ENCODE measurements around the gene DCTN2. TPM values are rescaled to one million over a fixed set of nuclear protein-coding genes. Genes with fewer than 3 reads are reported as not detected.
A peak's percentile ranks its signal among the peaks of the same experiment; 100 is the strongest.
"Not testable (repeated sequence)": the region's sequence is repeated elsewhere in the genome, so short reads cannot be mapped to it uniquely, and the experiment has no call there.

DCTN2 gene
- total and polyA plus RNA-seq, 7 experiments from 2014 or later: 52.1 to 78.8 (median 63.0) TPM

DNA sequence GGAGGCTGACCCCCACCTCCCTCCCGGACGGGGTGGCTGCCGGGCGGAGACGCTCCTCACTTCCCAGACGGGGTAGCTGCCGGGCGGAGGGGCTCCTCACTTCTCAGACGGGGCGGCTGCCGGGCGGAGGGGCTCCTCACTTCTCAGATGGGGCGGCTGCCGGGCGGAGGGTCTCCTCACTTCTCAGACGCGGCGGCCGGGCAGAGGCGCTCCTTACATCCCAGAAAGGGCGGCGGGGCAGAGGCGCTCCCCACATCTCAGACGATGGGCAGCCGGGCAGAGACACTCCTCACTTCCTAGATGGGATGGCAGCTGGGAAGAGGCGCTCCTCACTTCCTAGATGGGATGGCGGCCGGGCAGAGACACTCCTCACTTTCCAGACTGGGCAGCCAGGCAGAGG, 39.2 kb downstream of the DCTN2 start:
- H3K4me1 Mint-ChIP-seq; H3K4me3 Mint-ChIP-seq; ATAC-seq; H3K27me3 Mint-ChIP-seq; intact Hi-C loops (cut with micrococcal nuclease); H3K4me3 ChIP-seq (ENCODE audit: low read length); CTCF ChIA-PET; H3K9me3 Mint-ChIP-seq; H3K27ac ChIP-seq (ENCODE audit: low read depth, low read length); H3K4me1 ChIP-seq (ENCODE audit: control insufficient read depth in 2 of 2, insufficient read depth in 2 of 2, low read length in 2 of 2); H3K27ac Mint-ChIP-seq; DNase-seq; H3K27me3 ChIP-seq (ENCODE audit: control insufficient read depth in 2 of 2, insufficient read depth in 2 of 2, low read length in 2 of 2); POLR2A ChIA-PET; H3K9me3 ChIP-seq (ENCODE audit: control insufficient read depth in 2 of 3, low read length in 3 of 3): not testable (repeated sequence)
- H3K36me3 ChIP-seq (ENCODE audit: control insufficient read depth in 2 of 3, insufficient read depth in 3 of 3, low read length in 3 of 3): peaks cover 11 to 71% (median 21%) of the 10 kb centered on the region in 3 experiments
- peaks cover 0 to 34% (median 23%) of the 10 kb centered on the region in 5 donors for H3K36me3 Mint-ChIP-seq

DNA sequence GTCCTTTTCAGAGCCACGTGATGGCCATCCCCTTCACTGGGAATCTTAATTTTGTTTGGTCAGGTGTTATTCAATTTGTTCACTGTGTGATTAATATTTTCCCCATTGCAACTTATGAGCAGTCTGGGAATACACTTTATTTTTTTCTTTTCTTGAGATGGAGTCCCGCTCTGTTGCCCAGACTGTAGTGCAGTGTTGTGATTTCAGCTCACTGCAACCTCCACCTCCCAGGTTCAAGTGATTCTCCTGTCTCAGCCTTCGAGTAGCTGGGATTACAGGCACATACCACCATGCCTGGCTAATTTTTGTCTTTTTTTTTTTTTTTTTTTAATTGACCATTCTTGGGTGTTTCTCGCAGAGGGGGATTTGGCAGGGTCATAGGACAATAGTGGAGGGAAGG, 40.5 kb downstream of the DCTN2 start:
- H3K27me3 ChIP-seq (ENCODE audit: control insufficient read depth in 2 of 2, insufficient read depth in 2 of 2, low read length in 2 of 2); intact Hi-C loops (cut with micrococcal nuclease); DNase-seq; H3K9me3 ChIP-seq (ENCODE audit: control insufficient read depth in 2 of 3, low read length in 3 of 3); H3K27me3 Mint-ChIP-seq; H3K4me3 ChIP-seq (ENCODE audit: low read length); H3K4me1 ChIP-seq (ENCODE audit: control insufficient read depth in 2 of 2, insufficient read depth in 2 of 2, low read length in 2 of 2); ATAC-seq; H3K4me3 Mint-ChIP-seq; H3K9me3 Mint-ChIP-seq; H3K27ac ChIP-seq (ENCODE audit: low read depth, low read length); H3K4me1 Mint-ChIP-seq: not testable (repeated sequence)
- H3K27ac Mint-ChIP-seq: peak overlapping the region in 1 of 9 donors; percentile 41
- H3K36me3 Mint-ChIP-seq: peaks cover 0 to 30% (median 19%) of the 10 kb centered on the region in 5 donors
- H3K36me3 ChIP-seq (ENCODE audit: control insufficient read depth in 2 of 3, insufficient read depth in 3 of 3, low read length in 3 of 3): peaks cover 10 to 68% (median 14%) of the 10 kb centered on the region in 3 experiments
- CTCF ChIA-PET: interaction anchor here (0.6 kb wide), 1 partner anchor 121 kb away, joined by 3 read pairs; no protein-coding TSS in a partner anchor
- POLR2A ChIA-PET: interaction anchor here (0.6 to 1.4 kb wide), 3 partner anchors 8 to 29 kb away, joined by 3 to 8 read pairs (median 4); no protein-coding TSS in a partner anchor

DNA sequence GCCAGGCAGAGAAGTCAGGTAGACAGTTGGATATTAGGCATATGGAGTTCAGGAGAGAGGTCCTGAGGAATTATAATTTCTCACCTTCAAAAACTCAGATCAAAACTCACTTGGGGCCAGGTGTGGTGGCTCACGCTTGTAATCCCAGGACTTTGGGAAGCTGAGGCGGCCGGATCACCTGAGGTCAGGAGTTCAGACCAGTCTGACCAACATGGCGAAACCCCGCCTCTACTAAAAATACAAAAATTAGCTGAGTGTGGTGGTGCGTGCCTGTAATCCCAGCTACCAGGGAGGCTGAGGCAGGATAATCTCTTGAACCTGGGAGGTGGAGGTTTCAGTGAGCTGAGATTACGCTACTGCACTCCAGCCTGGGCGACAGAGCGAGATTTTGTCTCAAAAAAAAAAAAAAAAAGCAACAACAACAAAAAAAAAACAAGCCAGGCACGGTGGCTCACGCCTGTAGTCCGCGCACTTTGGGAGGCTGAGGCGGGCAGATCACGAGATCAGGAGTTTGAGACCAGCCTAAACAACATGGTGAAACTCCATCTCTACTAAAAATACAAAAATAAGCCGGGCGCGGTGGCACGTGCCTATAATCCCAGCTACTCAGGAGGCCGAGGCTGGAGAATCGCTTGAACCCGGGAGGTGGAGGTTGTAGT, 44.6 kb downstream of the DCTN2 start:
- intact Hi-C loops (cut with micrococcal nuclease); H3K4me3 ChIP-seq (ENCODE audit: low read length); H3K27me3 Mint-ChIP-seq; H3K9me3 ChIP-seq (ENCODE audit: control insufficient read depth in 2 of 3, low read length in 3 of 3); DNase-seq; H3K27ac ChIP-seq (ENCODE audit: low read depth, low read length); H3K9me3 Mint-ChIP-seq; ATAC-seq; H3K4me3 Mint-ChIP-seq; H3K27me3 ChIP-seq (ENCODE audit: control insufficient read depth in 2 of 2, insufficient read depth in 2 of 2, low read length in 2 of 2); H3K4me1 ChIP-seq (ENCODE audit: control insufficient read depth in 2 of 2, insufficient read depth in 2 of 2, low read length in 2 of 2): not testable (repeated sequence)
- Mint-ChIP-seq H3K4me1 (peaks cover 0 to 11% (median 2%) of the 10 kb centered on the region in 7 donors), H3K36me3 (peaks cover 9 to 50% (median 26%) of the 10 kb centered on the region in 5 donors), H3K27ac (peak overlapping the region in 3 of 9 donors; percentile 16 to 59 (median 53))
- POLR2A ChIA-PET: interaction anchor here (0.7 to 2.3 kb wide), 4 partner anchors 13 to 25 kb away, joined by 3 to 6 read pairs (median 3); partner anchors contain the start of genes ARHGAP9 and DDIT3
- peaks cover 19 to 74% (median 22%) of the 10 kb centered on the region in 3 experiments for H3K36me3 ChIP-seq (ENCODE audit: control insufficient read depth in 2 of 3, insufficient read depth in 3 of 3, low read length in 3 of 3)
- CTCF ChIA-PET: interaction anchor here (0.6 to 2.7 kb wide), 4 partner anchors 21 to 130 kb away, joined by 3 to 9 read pairs (median 5); partner anchors contain the start of gene B4GALNT1

DNA sequence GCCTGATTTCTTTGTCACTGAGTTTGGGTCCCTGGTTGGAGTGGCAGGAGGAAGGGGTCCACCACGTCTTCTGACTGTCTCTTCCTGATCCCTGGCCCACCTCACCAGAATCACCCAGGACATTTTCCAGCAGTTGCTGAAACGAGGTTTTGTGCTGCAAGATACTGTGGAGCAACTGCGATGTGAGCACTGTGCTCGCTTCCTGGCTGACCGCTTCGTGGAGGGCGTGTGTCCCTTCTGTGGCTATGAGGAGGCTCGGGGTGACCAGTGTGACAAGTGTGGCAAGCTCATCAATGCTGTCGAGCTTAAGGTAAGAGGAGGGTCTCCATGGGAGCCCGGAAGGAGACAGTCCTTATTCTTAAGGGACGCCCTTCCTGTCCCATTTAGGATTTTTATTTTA, 46.8 kb downstream of the DCTN2 start:
- H3K4me1 Mint-ChIP-seq: peaks cover 0 to 18% (median 11%) of the 10 kb centered on the region in 7 donors
- H3K9me3 ChIP-seq (ENCODE audit: control insufficient read depth in 2 of 3, low read length in 3 of 3): no peaks in the 10 kb centered on the region
- peaks cover 18 to 75% (median 19%) of the 10 kb centered on the region in 3 experiments for H3K36me3 ChIP-seq (ENCODE audit: control insufficient read depth in 2 of 3, insufficient read depth in 3 of 3, low read length in 3 of 3)
- H3K27me3 Mint-ChIP-seq: no peaks in the 10 kb centered on the region
- H3K36me3 Mint-ChIP-seq: peaks cover 11 to 58% (median 33%) of the 10 kb centered on the region in 5 donors
- intact Hi-C loops (cut with micrococcal nuclease): no loop called here
- POLR2A ChIA-PET: no interaction called here
- peak overlapping the region in 4 of 9 donors; percentile 35 to 52 (median 40) for H3K27ac Mint-ChIP-seq
- no peaks in the 10 kb centered on the region for H3K27me3 ChIP-seq (ENCODE audit: control insufficient read depth in 2 of 2, insufficient read depth in 2 of 2, low read length in 2 of 2)
- H3K27ac ChIP-seq (ENCODE audit: low read depth, low read length): no peak overlapping the region
- no peak for DNase-seq
- H3K4me3 ChIP-seq (ENCODE audit: low read length): no peak overlapping the region
- H3K9me3 Mint-ChIP-seq: peaks cover 0 to 2% (median 0%) of the 10 kb centered on the region in 11 donors
- ATAC-seq: no peak
- CTCF ChIA-PET: interaction anchor here (2.7 kb wide), 1 partner anchor 23 kb away, joined by 9 read pairs; no protein-coding TSS in a partner anchor
- H3K4me3 Mint-ChIP-seq: no peak overlapping the region
- no peaks in the 10 kb centered on the region for H3K4me1 ChIP-seq (ENCODE audit: control insufficient read depth in 2 of 2, insufficient read depth in 2 of 2, low read length in 2 of 2)

DNA sequence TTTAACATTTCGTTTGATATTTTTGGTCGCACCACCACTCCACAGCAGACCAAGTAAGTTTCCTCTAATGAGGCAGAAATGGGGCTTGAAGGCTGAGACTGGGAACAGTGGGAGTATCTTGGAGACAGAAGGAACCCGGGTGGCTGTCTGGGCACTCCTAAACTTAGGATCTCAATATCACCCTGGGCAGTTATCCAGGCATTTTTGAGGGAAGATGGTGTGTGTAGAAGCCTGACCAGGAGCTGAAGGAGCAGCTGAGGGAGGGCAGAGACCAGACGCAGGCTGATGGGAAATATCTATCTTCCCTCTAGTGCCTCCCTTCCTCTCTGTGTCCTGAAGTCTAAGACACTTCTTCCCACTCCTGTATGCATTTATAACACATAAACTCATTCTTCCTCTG, 48.4 kb downstream of the DCTN2 start:
- ChIA-PET CTCF (no interaction called here), POLR2A (no interaction called here)
- no peak for ATAC-seq

DNA sequence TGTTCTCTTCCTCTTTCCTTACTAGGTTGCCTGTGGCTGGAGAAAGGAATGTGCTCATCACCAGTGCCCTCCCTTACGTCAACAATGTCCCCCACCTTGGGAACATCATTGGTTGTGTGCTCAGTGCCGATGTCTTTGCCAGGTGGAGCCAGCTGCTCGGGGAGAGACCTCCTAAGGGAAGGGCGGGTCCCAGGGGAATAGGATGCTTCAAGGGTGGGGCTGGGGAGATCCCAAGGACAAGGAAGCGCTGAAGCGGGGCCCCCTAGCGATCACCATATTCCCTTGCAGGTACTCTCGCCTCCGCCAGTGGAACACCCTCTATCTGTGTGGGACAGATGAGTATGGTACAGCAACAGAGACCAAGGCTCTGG, 48.9 kb downstream of the DCTN2 start:
- H3K27me3 Mint-ChIP-seq: no peaks in the 10 kb centered on the region
- Histone ChIP-seq H3K9me3 (ENCODE audit: control insufficient read depth in 2 of 3, low read length in 3 of 3) (no peaks in the 10 kb centered on the region), H3K27ac (ENCODE audit: low read depth, low read length) (no peak overlapping the region), H3K4me1 (ENCODE audit: control insufficient read depth in 2 of 2, insufficient read depth in 2 of 2, low read length in 2 of 2) (no peaks in the 10 kb centered on the region), H3K4me3 (ENCODE audit: low read length) (no peak overlapping the region), H3K36me3 (ENCODE audit: control insufficient read depth in 2 of 3, insufficient read depth in 3 of 3, low read length in 3 of 3) (peaks cover 12 to 58% (median 19%) of the 10 kb centered on the region in 3 experiments), H3K27me3 (ENCODE audit: control insufficient read depth in 2 of 2, insufficient read depth in 2 of 2, low read length in 2 of 2) (no peaks in the 10 kb centered on the region)
- H3K9me3 Mint-ChIP-seq: peaks cover 0 to 2% (median 0%) of the 10 kb centered on the region in 11 donors
- ATAC-seq: no peak
- ChIA-PET POLR2A (no interaction called here), CTCF (no interaction called here)
- no peak for DNase-seq
- H3K36me3 Mint-ChIP-seq: peaks cover 11 to 56% (median 25%) of the 10 kb centered on the region in 5 donors
- peaks cover 0 to 18% (median 11%) of the 10 kb centered on the region in 7 donors for H3K4me1 Mint-ChIP-seq
- H3K4me3 Mint-ChIP-seq: no peak overlapping the region
- H3K27ac Mint-ChIP-seq: peak overlapping the region in 4 of 9 donors; percentile 5 to 46 (median 30)
- intact Hi-C loops (cut with micrococcal nuclease): no loop called here

More for the DNA sequence above, 48.4 kb downstream of the DCTN2 start:
- H3K4me3 Mint-ChIP-seq: no peak overlapping the region
- Histone ChIP-seq H3K4me3 (ENCODE audit: low read length) (no peak overlapping the region), H3K27me3 (ENCODE audit: control insufficient read depth in 2 of 2, insufficient read depth in 2 of 2, low read length in 2 of 2) (no peaks in the 10 kb centered on the region), H3K27ac (ENCODE audit: low read depth, low read length) (no peak overlapping the region), H3K4me1 (ENCODE audit: control insufficient read depth in 2 of 2, insufficient read depth in 2 of 2, low read length in 2 of 2) (no peaks in the 10 kb centered on the region), H3K36me3 (ENCODE audit: control insufficient read depth in 2 of 3, insufficient read depth in 3 of 3, low read length in 3 of 3) (peaks cover 12 to 59% (median 19%) of the 10 kb centered on the region in 3 experiments), H3K9me3 (ENCODE audit: control insufficient read depth in 2 of 3, low read length in 3 of 3) (no peaks in the 10 kb centered on the region)
- peaks cover 11 to 57% (median 25%) of the 10 kb centered on the region in 5 donors for H3K36me3 Mint-ChIP-seq
- no peak for DNase-seq
- H3K9me3 Mint-ChIP-seq: peaks cover 0 to 2% (median 0%) of the 10 kb centered on the region in 11 donors
- peaks cover 0 to 18% (median 11%) of the 10 kb centered on the region in 7 donors for H3K4me1 Mint-ChIP-seq
- peak overlapping the region in 1 of 9 donors; percentile 45 for H3K27ac Mint-ChIP-seq
- intact Hi-C loops (cut with micrococcal nuclease): no loop called here
- H3K27me3 Mint-ChIP-seq: no peaks in the 10 kb centered on the region
